A172 (cell line): ENCODE results near the gene PKMYT1. TPM values are rescaled to one million over a fixed set of nuclear protein-coding genes. Genes with fewer than 3 reads are reported as not detected.
"Not testable (repeated sequence)": the region's sequence is repeated elsewhere in the genome, so short reads cannot be mapped to it uniquely, and the experiment has no call there.

Experiments
- DNase-seq: peaks from one replicate; pipeline ENCODE4 v3.0.0-alpha.2; 2015; ENCODE audit warnings: low spot score
- total RNA-seq: library from RNA; depleted of rRNA; stranded (reverse); fragments of >200 nt; shearing (Covaris generic); gene quantifications from 2 replicates; pipeline ENCODE4 v1.2.3, GENCODE V29; 2014; rRNA removed

Gene PKMYT1
- total RNA-seq, 1 experiment from 2014 or later = 50.8 TPM

- no peak for DNase-seq
These were observed 45.8 kb downstream of the PKMYT1 start for GRCh38 chr16:2934450-2934849.

GRCh38 chr16:2933701-2934100 is 46.5 kb downstream of the PKMYT1 start:
- DNase-seq = no peak

GRCh38 chr16:2933136-2933535 is 47.1 kb downstream of the PKMYT1 start:
- DNase-seq = no peak

GRCh38 chr16:2931231-2931914 is 48.9 kb downstream of the PKMYT1 start:
- not testable (repeated sequence) for DNase-seq

- no peak for DNase-seq
These were observed 50.0 kb downstream of the PKMYT1 start for GRCh38 chr16:2930236-2930635.

GRCh38 chr16:2929693-2930092 is 50.6 kb downstream of the PKMYT1 start:
- no peak for DNase-seq

- DNase-seq = no peak
These were observed 51.5 kb downstream of the PKMYT1 start for GRCh38 chr16:2928796-2929195.

- DNase-seq = not testable (repeated sequence)
These were observed 52.1 kb downstream of the PKMYT1 start for GRCh38 chr16:2928151-2928550.

GRCh38 chr16:2927010-2927646 is 53.1 kb downstream of the PKMYT1 start:
- peak; percentile 83 for DNase-seq

GRCh38 chr16:2926650-2926999 is 53.6 kb downstream of the PKMYT1 start:
- no peak for DNase-seq

- DNase-seq = no peak
These were observed 54.1 kb downstream of the PKMYT1 start for GRCh38 chr16:2925951-2926649.

GRCh38 chr16:2924901-2925755 is 55.1 kb downstream of the PKMYT1 start:
- DNase-seq = peak; percentile 46

GRCh38 chr16:2923481-2923880 is 56.8 kb downstream of the PKMYT1 start:
- no peak for DNase-seq

Other genes starting within 250 kb of the PKMYT1 start
- 30.0 and 49.0 TPM in 2 replicates for gene SRRM2, start 227.8 kb downstream of the PKMYT1 start, total RNA-seq
- gene ELOB, start 203.2 kb downstream of the PKMYT1 start, total RNA-seq = 397 and 571 TPM in 2 replicates
- 0.17 and 0.36 TPM in 2 replicates for gene PRSS33, start 192.9 kb downstream of the PKMYT1 start, total RNA-seq
- gene PRSS41, start 182.0 kb downstream of the PKMYT1 start, total RNA-seq = not detected in 2 replicates
- not detected in 2 replicates for gene PRSS21, start 163.2 kb downstream of the PKMYT1 start, total RNA-seq
- gene ZG16B, start 150.1 kb downstream of the PKMYT1 start, total RNA-seq = 1.3 and 1.8 TPM in 2 replicates
- gene PRSS22, start 122.3 kb downstream of the PKMYT1 start, total RNA-seq = not detected in 2 replicates
- gene FLYWCH2, start 97.2 kb downstream of the PKMYT1 start, total RNA-seq = 66.3 and 88.4 TPM in 2 replicates
- gene FLYWCH1, start 68.5 kb downstream of the PKMYT1 start, total RNA-seq = 41.3 and 41.6 TPM in 2 replicates
- 1.7 and 3.5 TPM in 2 replicates for gene KREMEN2, start 16.2 kb downstream of the PKMYT1 start, total RNA-seq
- 39.2 and 47.4 TPM in 2 replicates for gene PAQR4, start 11.1 kb downstream of the PKMYT1 start, total RNA-seq
- 0.16 TPM in 1 of 2 replicates, not detected in the other for gene CLDN9, start 32.5 kb upstream of the PKMYT1 start, total RNA-seq
- 0.41 TPM in 1 of 2 replicates, not detected in the other for gene CLDN6, start 37.7 kb upstream of the PKMYT1 start, total RNA-seq
- 510 and 551 TPM in 2 replicates for gene TNFRSF12A, start 39.9 kb upstream of the PKMYT1 start, total RNA-seq
- gene HCFC1R1, start 43.5 kb upstream of the PKMYT1 start, total RNA-seq = 54.7 and 71.1 TPM in 2 replicates
- gene THOC6, start 43.6 kb upstream of the PKMYT1 start, total RNA-seq = 32.1 and 35.2 TPM in 2 replicates
- gene BICDL2, start 56.5 kb upstream of the PKMYT1 start, total RNA-seq = not detected in 2 replicates
- 0.53 and 1.6 TPM in 2 replicates for gene MMP25, start 66.1 kb upstream of the PKMYT1 start, total RNA-seq
- 113 and 115 TPM in 2 replicates for gene IL32, start 85.2 kb upstream of the PKMYT1 start, total RNA-seq
- gene ZSCAN10, start 118.8 kb upstream of the PKMYT1 start, total RNA-seq = not detected in 2 replicates
- 21.0 and 22.4 TPM in 2 replicates for gene ZNF205, start 132.1 kb upstream of the PKMYT1 start, total RNA-seq
- 2.1 and 4.6 TPM in 2 replicates for gene ZNF213, start 154.6 kb upstream of the PKMYT1 start, total RNA-seq
- gene OR1F1, start 207.8 kb upstream of the PKMYT1 start, total RNA-seq = not detected in 2 replicates